Measurements from ENCODE around the gene SORD.

Gene SORD

DNA sequence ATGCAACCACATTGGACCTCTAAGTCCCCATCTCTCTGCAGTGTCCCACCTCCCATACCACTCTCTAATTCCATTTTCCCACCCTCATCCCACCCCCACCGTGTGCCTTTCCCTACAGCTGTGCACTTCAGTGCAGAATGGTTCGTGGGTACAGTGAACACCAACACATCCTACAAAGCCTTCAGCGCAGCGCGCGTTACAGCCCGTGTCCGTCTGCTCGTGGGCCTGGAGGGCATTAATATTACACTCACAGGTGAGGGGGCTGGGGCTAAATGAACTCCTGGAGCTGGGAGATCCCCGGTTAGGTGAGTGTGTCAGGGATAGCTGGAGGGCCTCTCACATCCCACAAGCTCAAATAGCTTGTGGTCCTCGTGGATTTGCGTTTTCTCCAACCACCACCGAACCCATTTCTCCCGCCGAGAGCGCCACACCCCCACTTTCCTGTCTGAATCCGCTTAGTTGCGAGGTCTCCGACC is 93.0 kb downstream of the SORD start:
- DNase-seq = no peak

DNA sequence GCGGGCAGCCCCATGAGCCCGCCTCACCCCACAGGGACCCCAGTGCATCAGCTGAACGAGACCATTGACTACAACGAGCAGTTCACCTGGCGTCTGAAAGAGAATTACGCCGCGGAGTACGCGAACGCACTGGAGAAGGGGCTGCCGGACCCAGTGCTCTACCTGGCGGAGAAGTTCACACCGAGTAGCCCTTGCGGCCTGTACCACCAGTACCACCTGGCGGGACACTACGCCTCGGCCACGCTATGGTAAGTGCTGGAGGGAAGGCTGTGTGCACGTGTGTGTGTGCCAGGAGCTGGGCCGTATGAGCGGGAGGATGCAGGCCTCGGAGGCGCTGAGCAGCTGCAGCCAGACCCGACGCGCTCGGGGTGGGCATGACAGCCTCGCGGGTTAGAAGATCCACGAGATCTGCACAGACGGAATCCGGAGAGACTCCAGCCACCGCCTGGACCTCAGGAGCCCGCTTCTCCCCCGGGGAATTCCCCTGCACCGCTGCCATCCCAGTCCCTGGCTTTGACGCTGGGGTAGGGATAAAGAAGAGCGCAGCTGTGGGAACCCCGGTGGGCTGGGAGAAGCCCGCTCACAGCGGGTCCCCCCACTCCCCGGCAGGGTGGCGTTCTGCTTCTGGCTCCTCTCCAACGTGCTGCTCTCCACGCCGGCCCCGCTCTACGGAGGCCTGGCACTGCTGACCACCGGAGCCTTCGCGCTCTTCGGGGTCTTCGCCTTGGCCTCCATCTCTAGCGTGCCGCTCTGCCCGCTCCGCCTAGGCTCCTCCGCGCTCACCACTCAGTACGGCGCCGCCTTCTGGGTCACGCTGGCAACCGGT is 93.7 kb downstream of the SORD start:
- DNase-seq = no peak

DNA sequence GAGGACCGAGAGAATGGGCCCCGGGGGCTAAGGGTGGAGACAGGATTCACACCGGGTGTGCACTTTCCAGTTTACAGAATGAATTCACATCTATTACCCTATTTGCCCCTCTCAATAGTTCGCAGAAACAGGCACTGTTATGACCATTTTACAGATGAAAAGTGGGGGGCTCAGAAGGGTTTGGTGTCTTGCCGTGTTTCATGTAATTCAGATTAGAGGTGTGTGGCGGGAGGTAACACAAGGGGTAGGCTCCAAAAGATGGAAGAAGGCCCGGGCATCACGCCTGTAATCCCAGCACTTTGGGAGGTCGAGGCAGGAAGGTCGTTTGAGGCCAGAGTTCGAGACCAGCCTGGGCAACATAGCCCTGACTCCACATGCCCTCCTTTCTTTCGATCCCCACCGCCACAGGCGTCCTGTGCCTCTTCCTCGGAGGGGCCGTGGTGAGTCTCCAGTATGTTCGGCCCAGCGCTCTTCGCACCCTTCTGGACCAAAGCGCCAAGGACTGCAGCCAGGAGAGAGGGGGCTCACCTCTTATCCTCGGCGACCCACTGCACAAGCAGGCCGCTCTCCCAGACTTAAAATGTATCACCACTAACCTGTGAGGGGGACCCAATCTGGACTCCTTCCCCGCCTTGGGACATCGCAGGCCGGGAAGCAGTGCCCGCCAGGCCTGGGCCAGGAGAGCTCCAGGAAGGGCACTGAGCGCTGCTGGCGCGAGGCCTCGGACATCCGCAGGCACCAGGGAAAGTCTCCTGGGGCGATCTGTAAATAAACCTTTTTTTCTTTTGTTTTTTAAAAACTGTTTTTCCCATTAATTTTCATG is 94.5 kb downstream of the SORD start:
- no peak for DNase-seq

DNA sequence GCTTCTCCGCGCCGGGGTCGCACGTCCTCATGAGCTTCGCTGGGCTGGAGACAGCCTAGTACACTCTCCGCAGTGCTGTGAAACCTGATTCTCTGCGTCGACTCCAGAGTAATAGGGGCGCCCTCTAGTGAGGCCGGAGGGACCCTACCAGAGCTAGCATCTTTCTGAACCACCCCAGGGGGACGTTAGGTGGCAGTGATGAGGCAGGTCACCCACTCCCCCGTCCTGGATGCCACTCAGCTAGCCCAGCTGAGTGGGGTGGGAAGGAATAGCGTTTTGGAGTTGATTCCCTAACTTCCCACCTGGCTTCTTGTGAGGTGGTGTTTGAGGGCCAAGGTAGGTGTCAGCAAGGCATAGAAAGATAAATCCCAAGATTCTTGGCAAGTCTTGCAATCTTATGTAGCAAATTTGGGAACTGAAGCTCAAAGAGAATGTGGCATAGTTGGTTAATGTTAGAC is 95.2 kb downstream of the SORD start:
- DNase-seq = peak; percentile 89

GRCh38 chr15:45118996-45119395 is 96.0 kb downstream of the SORD start:
- DNase-seq = no peak

- DNase-seq = no peak
These were observed 97.3 kb downstream of the SORD start for GRCh38 chr15:45120081-45120972.

DNA sequence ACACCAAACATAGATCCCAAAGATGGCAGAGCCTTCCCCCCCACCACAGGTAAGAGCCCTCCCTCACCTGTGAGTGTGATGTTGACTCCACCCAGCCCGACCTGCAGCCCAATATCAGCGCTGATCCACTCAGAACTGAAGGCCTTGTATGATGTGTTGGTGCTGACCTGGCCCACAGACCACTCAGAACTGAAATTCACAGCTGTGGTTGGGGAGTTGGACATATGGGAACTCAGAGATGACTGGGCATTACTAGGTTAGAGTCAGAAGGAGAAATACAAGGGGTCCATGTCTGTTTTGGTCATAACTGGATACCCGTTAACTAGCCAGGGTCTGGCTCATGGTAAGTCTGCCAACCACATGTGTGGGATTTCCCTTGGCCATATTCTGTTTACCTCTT is 98.0 kb downstream of the SORD start:
- DNase-seq = no peak

GRCh38 chr15:45121706-45122417 is 98.9 kb downstream of the SORD start:
- no peak for DNase-seq

DNA sequence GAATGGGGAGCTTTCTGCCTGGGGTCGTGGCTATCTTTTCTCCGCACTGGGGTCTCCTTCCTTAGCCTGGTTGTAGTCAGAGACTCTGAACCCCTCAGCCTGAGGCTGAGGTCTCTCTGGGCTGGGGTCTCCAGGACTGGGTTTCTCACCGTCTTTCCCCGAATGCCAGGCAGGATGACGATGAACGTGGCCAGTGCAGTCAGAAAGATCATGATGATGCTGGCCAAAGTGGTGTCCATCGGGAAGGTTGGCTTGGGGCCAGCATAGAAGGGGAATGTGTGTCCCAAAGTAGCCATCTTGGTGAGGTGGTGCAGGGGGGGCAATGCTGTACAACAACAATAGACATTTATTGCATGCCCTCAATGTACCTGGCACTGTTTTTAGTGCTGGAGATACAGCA is 99.7 kb downstream of the SORD start:
- DNase-seq = no peak

DNA sequence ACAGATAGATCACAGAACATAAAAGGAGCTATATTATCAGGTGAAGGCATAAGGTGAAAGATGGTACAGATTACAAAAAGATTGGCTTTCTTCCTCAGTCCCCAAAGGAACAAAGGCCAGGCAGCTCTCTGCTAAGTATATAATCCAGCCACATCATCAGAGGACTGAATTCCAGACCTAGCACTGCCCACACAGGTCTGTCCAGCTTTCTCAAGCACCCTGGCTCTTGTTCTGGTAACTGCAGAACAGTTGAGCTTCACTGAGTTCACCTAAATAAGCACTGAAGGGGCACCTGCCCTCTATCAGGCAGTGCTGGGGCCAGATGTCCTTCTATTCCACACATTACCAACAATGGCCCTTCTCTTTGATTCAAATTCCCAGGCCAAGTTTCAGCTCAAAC is 100.4 kb downstream of the SORD start:
- no peak for DNase-seq

GRCh38 chr15:45126535-45127158 is 103.7 kb downstream of the SORD start:
- no peak for DNase-seq
